Mucosa of rectum (tissue), 2 donors: ENCODE results near the gene CFAP161.

Experiments
- H3K27ac ChIP-seq, 2 donors: one replicate each; pipeline ENCODE4 v1.7.0; 2013; ENCODE audit warnings: inconsistent platforms in 2 of 2, low read depth in 2 of 2, low read length in 2 of 2
- H3K27me3 ChIP-seq, 2 donors: one replicate each; pipeline ENCODE4 v1.7.0; 2013; ENCODE audit warnings: low read length in 2 of 2; ENCODE audit not compliant: control insufficient read depth in 2 of 2, insufficient read depth in 2 of 2
- H3K36me3 ChIP-seq, 2 donors: one replicate each; pipeline ENCODE4 v1.7.0; 2013; ENCODE audit warnings: low read length in 2 of 2; ENCODE audit not compliant: control insufficient read depth in 2 of 2, insufficient read depth in 2 of 2
- H3K4me1 ChIP-seq, 2 donors: one replicate each; pipeline ENCODE4 v1.7.0; 2013; ENCODE audit warnings: low read length in 2 of 2, mild to moderate bottlenecking in 1 of 2; ENCODE audit not compliant: control insufficient read depth in 2 of 2, insufficient read depth in 2 of 2
- H3K4me3 ChIP-seq, 2 donors: one replicate each; pipeline ENCODE4 v1.7.0; 2013; ENCODE audit warnings: low read length in 2 of 2
- H3K9ac ChIP-seq, 2 donors: one replicate each; pipeline ENCODE4 v1.7.0; 2013; ENCODE audit warnings: low read length in 2 of 2, low read depth in 1 of 2, mild to moderate bottlenecking in 1 of 2
- H3K9me3 ChIP-seq, 2 donors: one replicate each; pipeline ENCODE4 v1.7.0; 2013; ENCODE audit warnings: low read length in 2 of 2; ENCODE audit not compliant: control insufficient read depth in 2 of 2
- donor health status: healthy.
- donor health status: Normal muscosa, but diverticular disease.

Gene CFAP161

DNA sequence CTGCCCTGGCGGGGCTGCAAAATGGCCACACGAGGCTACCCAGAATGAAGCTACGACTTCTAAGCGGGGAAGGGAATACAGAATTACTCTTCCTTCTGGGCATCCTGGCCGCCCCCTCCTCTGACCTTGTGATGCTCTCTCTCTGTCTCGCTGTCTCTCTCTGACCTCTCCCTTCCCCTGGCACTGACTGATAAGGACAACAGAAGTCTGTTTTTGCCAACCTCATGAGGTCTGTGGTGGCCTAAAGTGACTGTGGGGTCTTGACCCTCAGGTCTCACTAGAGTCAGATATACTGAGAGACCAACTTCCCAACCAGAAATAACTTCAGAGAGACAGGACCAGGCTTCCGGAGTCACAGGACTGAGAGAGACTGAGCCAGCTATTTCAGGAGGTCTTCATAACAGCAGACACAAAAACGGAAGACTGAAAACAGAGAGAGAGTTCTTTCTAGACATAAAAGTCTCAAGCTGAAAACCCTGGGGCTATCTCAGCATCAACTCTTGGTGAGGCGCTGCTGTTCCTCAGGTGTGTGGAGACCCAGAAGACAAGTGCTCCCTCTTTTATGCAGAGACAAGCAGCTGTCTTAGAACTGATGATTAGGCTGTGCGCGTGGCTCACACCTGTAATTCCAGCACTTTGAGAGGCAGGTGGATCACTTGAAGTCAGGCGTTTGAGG lies 38.2 kb upstream of the CFAP161 start:
- H3K27me3 ChIP-seq: peaks cover 4 to 5% of the 10 kb centered on the region in 2 donors
- H3K4me3 ChIP-seq: no peak overlapping the region
- H3K36me3 ChIP-seq: no peaks in the 10 kb centered on the region
- no peak overlapping the region for H3K27ac ChIP-seq
- H3K9me3 ChIP-seq: no peaks in the 10 kb centered on the region
- no peaks in the 10 kb centered on the region for H3K4me1 ChIP-seq
- no peak overlapping the region for H3K9ac ChIP-seq

DNA sequence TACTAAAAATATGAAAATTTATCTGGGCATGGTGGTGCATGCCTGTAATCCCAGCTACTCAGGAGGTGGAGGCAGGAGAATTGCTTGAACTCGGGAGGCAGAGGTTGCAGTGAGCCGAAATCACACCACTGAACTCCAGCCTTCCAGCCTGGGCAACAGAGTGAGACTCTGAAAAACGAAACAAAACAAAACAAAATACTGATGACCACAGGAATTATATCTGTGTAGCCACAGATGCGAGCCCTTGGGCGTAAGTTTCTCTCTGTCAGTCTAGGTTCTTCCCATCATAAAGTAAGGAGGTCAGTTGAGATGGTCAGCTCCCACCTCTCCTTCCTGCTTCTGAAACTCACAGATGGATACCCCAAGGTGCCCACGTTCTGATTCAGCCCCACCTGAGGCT lies 37.7 kb upstream of the CFAP161 start:
- Histone ChIP-seq H3K4me1 (no peaks in the 10 kb centered on the region), H3K27me3 (peaks cover 4 to 5% of the 10 kb centered on the region in 2 donors), H3K27ac (no peak overlapping the region), H3K4me3 (no peak overlapping the region), H3K36me3 (no peaks in the 10 kb centered on the region), H3K9me3 (no peaks in the 10 kb centered on the region), H3K9ac (no peak overlapping the region)

DNA sequence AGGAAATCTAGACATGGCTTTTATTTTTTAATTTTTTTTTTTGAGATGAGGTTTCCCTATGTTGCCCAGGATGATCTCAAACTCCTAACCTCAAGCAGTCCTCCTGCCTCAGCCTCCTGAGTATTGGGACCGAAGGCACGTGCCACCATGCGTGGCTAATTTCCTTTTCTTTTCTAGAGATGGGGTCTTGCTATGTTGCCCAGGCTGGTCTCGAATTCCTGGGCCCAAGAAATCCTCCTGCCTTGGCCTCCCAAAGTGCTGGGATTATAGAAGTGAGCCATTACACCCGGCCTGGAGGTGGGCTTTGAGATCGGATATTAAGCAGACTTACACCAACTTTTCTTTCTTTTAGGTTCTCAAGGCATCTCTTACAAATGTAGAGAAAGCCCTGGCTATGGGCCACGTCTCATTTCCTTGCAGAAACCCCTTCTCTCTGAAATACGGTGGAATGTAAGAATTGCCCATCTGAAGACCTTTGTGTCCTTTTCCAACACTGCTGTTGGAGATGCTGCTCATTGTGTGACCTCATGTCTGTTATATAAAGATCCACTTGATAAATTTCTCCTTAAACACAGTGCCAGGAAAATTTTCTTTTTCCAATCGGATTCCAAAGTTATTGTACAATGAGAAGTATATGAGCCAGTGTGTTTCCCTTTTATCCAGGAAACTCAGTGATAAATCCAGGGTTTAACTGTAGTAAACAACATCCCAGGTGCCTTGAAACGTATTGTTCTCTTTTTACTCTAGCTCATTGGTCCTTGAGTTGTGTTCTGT lies 36.8 kb upstream of the CFAP161 start:
- Histone ChIP-seq H3K27me3 (peaks cover 2 to 4% of the 10 kb centered on the region in 2 donors), H3K9ac (no peak overlapping the region), H3K27ac (no peak overlapping the region), H3K9me3 (no peaks in the 10 kb centered on the region), H3K36me3 (no peaks in the 10 kb centered on the region), H3K4me1 (no peaks in the 10 kb centered on the region), H3K4me3 (no peak overlapping the region)

DNA sequence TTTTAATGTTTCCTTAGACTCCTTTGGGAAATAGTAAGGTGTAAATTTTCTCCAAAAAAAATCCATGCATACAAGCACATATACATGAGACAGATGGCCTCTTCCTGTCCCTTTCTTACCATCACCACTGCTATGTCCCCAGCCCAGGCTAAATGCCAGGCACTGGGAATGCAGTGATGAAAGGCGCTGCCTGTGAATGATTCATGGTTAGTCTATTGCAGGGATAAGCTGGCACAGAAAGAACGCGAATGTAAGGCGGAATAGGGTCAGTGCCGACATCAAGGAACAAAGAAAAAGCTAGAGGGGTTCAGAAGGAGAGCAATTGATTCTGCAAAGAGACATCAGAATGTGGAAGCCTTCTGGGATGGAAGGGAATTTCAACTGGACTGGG lies 36.2 kb upstream of the CFAP161 start:
- no peaks in the 10 kb centered on the region for H3K9me3 ChIP-seq
- no peaks in the 10 kb centered on the region for H3K4me1 ChIP-seq
- H3K9ac ChIP-seq: no peak overlapping the region
- H3K27me3 ChIP-seq: peaks cover 2 to 4% of the 10 kb centered on the region in 2 donors
- H3K27ac ChIP-seq: no peak overlapping the region
- no peaks in the 10 kb centered on the region for H3K36me3 ChIP-seq
- no peak overlapping the region for H3K4me3 ChIP-seq

DNA sequence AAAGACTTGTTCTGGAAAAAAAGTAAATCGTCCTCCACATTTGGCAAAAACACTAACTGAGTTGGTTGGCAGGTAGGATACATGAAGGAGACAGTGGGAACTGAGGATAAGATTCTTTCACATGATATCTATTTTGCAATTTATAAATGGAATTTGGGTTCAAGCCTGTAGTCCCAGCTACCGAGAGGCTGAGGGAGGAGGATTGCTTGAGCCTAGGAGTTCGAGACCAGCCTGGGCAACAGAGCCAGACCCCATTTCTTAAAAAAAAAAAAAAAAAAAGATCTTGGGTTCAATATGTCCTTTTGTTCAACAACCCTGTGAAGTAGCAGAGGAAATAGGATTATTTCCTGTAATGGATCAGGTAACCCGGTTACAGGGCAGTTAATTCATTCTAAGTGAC lies 35.7 kb upstream of the CFAP161 start:
- H3K27me3 ChIP-seq: peaks cover 2 to 4% of the 10 kb centered on the region in 2 donors
- no peak overlapping the region for H3K27ac ChIP-seq
- H3K36me3 ChIP-seq: no peaks in the 10 kb centered on the region
- no peak overlapping the region for H3K9ac ChIP-seq
- no peak overlapping the region for H3K4me3 ChIP-seq
- H3K9me3 ChIP-seq: no peaks in the 10 kb centered on the region
- H3K4me1 ChIP-seq: no peaks in the 10 kb centered on the region

DNA sequence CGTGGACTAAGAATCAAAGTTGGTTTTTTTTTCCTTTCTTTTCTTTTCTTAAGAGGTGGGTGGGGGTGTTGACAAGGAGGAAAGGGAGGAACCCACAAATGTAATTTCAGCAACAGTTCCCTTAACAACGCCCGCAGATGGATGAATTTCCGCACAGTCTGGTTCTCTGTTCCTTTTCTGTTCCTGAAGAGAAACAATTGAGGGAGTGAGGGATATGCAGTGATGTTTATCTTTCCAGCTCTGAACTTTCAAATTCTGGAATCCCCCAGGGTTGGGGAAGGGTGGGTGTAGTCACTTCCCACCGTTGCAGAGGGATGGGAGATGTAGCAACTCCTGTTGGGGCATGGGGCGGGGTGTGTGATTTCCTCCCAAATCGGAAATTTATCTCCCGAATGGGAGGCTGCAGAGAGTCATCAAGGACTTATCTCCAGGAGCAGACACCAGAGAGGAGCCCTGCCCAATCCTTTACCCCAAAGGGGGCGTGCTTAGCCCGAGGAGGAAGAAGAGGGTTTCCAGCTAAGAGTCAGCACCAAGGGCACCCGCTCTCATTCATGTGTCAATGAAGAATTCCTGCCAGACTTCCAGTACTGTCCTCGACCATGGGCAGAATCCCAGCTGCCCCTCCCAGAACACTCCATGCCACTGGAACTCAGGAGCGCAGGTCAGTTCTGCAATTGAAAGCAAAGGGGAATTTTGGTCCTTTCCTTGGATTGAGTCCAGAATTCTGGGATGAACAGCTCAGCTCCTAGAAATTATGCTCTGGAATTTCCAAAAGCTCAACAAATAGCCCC lies 35.0 kb upstream of the CFAP161 start:
- Histone ChIP-seq H3K27me3 (peaks cover 2 to 7% of the 10 kb centered on the region in 2 donors), H3K4me1 (no peaks in the 10 kb centered on the region), H3K27ac (no peak overlapping the region)

DNA sequence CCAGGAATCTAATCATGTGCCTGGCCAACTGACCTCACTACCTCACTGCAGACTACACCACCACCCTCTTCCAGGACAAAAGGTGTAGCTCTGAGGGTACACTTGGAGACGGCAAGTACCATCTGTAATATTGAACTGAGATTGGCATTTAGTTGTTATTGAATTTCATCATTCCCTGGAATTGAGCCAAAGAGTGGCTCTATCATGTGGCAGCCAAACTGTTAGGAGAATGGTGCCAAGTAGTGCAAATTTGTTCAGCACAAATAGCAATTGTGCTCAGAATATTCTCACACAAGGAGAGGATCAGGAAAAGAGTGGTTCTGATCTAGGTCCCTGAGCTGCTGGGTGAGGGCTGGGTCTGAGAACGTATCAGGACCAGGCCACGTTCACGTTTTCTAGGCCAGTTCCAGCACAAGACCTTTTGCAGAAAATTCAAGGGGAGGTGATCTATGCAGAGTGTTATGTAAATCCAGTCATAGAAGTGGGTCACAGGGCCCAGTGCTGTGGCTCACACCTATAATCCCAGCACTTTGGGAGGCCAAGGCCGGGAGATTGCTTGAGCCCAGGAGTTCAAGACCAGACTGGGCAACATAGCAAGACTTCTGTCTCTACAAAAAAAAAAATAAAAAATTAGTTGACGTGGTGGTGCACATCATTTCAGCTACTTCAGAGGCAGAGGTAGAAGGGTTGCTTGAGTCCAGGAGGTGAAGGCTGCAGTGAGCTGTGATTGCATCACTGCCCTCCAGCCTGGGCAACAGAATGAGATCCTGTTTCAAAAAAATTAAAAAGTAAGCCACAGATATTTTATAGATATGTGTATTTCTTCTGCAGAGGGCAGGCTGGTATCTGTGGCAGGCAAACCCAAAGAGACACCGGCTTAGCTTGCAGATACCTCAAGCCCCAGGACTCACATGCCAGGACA lies 31.9 kb upstream of the CFAP161 start:
- no peaks in the 10 kb centered on the region for H3K9me3 ChIP-seq
- H3K9ac ChIP-seq: no peak overlapping the region
- peaks cover 0 to 7% of the 10 kb centered on the region in 2 donors for H3K27me3 ChIP-seq
- no peak overlapping the region for H3K4me3 ChIP-seq
- no peaks in the 10 kb centered on the region for H3K4me1 ChIP-seq
- H3K27ac ChIP-seq: no peak overlapping the region
- H3K36me3 ChIP-seq: no peaks in the 10 kb centered on the region

More for the DNA sequence above, 35.0 kb upstream of the CFAP161 start:
- Histone ChIP-seq H3K9me3 (no peaks in the 10 kb centered on the region), H3K9ac (no peak overlapping the region), H3K36me3 (no peaks in the 10 kb centered on the region), H3K4me3 (no peak overlapping the region)

DNA sequence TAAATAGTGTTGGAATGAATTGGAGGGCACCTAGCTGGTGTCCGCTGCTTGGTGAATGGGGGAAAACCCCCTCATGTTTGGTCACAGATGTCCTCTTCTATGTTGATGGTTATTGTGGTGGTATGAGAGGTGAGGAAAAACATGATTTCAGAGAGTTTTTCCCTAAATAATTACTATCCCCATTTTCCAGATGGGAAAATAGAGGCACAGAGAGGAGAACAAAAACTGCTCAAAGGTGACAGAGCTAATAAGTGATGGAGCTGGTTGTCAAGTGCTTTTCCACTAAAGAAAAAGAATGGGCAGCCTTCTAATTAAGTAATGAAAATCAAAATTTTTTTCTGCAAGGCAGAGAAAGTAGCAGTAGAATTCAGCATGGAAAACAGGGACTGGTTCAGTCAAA lies 30.2 kb upstream of the CFAP161 start:
- Histone ChIP-seq H3K9ac (no peak overlapping the region), H3K27me3 (peaks cover 0 to 7% of the 10 kb centered on the region in 2 donors), H3K9me3 (no peaks in the 10 kb centered on the region), H3K4me3 (no peak overlapping the region), H3K27ac (no peak overlapping the region), H3K4me1 (no peaks in the 10 kb centered on the region), H3K36me3 (no peaks in the 10 kb centered on the region)

DNA sequence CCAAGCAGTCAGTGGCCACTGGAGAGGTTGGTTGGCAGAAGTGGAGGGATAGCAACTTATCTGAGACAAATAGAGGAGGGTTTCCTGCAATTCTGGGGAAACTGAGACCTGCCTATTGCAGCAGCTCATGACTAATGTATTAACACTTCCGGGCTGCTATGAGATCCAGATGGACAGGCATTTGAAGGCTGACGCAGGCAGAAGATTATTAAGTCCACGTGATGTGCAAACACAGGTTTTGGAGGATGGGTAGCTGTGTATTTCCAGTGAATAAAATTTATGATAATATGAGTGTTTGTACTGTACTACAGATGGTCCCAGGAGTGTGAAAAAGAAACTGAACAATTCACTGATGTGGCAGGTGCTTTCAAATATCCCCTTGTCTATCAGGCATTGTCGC lies 28.5 kb upstream of the CFAP161 start:
- Histone ChIP-seq H3K9ac (no peak overlapping the region), H3K9me3 (no peaks in the 10 kb centered on the region), H3K27me3 (peaks cover 0 to 8% of the 10 kb centered on the region in 2 donors), H3K36me3 (no peaks in the 10 kb centered on the region), H3K4me1 (no peaks in the 10 kb centered on the region), H3K27ac (no peak overlapping the region), H3K4me3 (no peak overlapping the region)
